ENCODE data around the gene KIRREL3. TPM values are rescaled to one million over a fixed set of nuclear protein-coding genes. Genes with fewer than 3 reads are reported as not detected.
"Not testable (repeated sequence)": the region's sequence is repeated elsewhere in the genome, so short reads cannot be mapped to it uniquely, and the experiment has no call there.

The KIRREL3 gene
- total RNA-seq, 1 donor from 2014 or later, result 0.26 TPM

DNA sequence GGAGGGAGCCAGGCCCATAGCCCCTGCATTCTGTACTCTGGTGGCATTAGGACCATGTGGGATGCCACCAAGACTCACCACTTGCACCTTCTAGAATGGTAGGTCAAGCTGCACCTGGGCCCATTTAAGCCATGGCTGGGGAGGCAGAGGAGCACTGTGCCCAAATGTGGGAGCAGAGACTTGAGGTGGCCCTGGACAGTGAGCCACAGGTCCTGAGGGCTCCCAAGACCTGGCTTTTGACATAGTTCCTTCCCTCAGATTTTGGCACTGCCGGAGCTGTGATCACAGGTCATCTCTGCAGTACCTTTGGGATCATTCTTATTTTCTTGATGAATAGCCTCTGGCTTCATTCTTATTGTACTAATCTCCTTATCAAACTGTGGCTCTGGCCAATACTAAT, 601.8 kb downstream of the KIRREL3 start:
- Mint-ChIP-seq H3K9me3 (ENCODE audit: low read depth) (peaks cover 3% of the 10 kb centered on the region), H3K27me3 (no peaks in the 10 kb centered on the region), H3K4me3 (ENCODE audit: low read depth) (no peak overlapping the region), H3K4me1 (ENCODE audit: low read depth) (no peaks in the 10 kb centered on the region), H3K27ac (no peak overlapping the region), H3K36me3 (ENCODE audit: insufficient read depth) (no peaks in the 10 kb centered on the region)
- no peak for DNase-seq (ENCODE audit: low spot score, unreplicated experiment)
- TF ChIP-seq, protein P1, sequence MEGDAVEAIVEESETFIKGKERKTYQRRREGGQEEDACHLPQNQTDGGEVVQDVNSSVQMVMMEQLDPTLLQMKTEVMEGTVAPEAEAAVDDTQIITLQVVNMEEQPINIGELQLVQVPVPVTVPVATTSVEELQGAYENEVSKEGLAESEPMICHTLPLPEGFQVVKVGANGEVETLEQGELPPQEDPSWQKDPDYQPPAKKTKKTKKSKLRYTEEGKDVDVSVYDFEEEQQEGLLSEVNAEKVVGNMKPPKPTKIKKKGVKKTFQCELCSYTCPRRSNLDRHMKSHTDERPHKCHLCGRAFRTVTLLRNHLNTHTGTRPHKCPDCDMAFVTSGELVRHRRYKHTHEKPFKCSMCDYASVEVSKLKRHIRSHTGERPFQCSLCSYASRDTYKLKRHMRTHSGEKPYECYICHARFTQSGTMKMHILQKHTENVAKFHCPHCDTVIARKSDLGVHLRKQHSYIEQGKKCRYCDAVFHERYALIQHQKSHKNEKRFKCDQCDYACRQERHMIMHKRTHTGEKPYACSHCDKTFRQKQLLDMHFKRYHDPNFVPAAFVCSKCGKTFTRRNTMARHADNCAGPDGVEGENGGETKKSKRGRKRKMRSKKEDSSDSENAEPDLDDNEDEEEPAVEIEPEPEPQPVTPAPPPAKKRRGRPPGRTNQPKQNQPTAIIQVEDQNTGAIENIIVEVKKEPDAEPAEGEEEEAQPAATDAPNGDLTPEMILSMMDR (IDR thresholded peaks at IDR 0.05; ENCODE audit: unreplicated experiment), result no peak

DNA sequence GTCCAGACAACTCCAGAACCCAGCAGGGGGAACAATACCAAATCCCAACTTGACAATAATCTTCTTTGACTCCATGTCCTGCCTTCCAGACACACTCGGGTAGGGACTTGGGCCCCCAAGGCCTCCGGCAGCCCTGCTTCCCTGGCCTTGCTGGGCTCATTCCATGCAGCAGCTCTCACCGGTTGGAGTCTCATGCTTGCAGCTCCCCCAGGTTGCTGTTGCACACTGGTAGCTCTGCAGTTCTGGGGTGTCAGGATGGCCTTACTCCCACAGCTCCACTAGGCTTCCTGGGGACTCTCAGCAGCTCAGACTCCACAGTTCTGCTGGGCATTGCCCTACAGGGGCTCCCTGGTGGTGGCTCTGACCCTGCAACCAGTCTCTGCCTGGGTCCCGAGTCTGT, 602.3 kb downstream of the KIRREL3 start:
- H3K27ac Mint-ChIP-seq, result no peak overlapping the region
- no peaks in the 10 kb centered on the region for H3K36me3 Mint-ChIP-seq (ENCODE audit: insufficient read depth)
- no peak overlapping the region for H3K4me3 Mint-ChIP-seq (ENCODE audit: low read depth)
- DNase-seq (ENCODE audit: low spot score, unreplicated experiment), result no peak
- no peaks in the 10 kb centered on the region for H3K4me1 Mint-ChIP-seq (ENCODE audit: low read depth)
- H3K27me3 Mint-ChIP-seq, result no peaks in the 10 kb centered on the region
- TF ChIP-seq, protein P1 (IDR thresholded peaks at IDR 0.05; ENCODE audit: unreplicated experiment), result no peak
- peaks cover 3% of the 10 kb centered on the region for H3K9me3 Mint-ChIP-seq (ENCODE audit: low read depth)

DNA sequence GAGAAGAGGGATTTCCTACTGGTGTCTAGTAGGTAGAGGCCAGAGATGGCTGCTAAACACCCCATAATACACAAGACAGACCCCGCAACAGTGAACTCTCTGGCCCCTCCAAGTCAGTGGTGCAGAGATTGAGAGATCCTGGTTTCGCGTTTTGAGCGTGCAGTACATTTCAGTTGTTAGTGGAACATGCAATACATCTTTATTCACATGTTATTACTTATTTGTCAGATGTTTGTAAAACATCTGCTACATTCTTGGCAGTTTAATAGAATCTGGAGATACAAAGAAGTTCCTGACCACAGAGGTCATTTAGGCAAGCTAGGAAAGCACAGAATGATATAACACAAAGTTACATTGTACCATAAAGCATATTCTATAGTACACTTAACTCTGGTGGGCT, 603.6 kb downstream of the KIRREL3 start:
- TF ChIP-seq, protein P1 (IDR thresholded peaks at IDR 0.05; ENCODE audit: unreplicated experiment), result no peak
- DNase-seq (ENCODE audit: low spot score, unreplicated experiment), result no peak
- no peaks in the 10 kb centered on the region for H3K36me3 Mint-ChIP-seq (ENCODE audit: insufficient read depth)
- H3K27ac Mint-ChIP-seq, result no peak overlapping the region
- H3K27me3 Mint-ChIP-seq, result no peaks in the 10 kb centered on the region
- no peaks in the 10 kb centered on the region for H3K4me1 Mint-ChIP-seq (ENCODE audit: low read depth)
- H3K9me3 Mint-ChIP-seq (ENCODE audit: low read depth), result peaks cover 3% of the 10 kb centered on the region
- no peak overlapping the region for H3K4me3 Mint-ChIP-seq (ENCODE audit: low read depth)

GRCh38 chr11:126396266-126396665, 604.3 kb downstream of the KIRREL3 start:
- DNase-seq (ENCODE audit: low spot score, unreplicated experiment); H3K4me3 Mint-ChIP-seq (ENCODE audit: low read depth); H3K27me3 Mint-ChIP-seq; H3K4me1 Mint-ChIP-seq (ENCODE audit: low read depth); H3K36me3 Mint-ChIP-seq (ENCODE audit: insufficient read depth); H3K9me3 Mint-ChIP-seq (ENCODE audit: low read depth); H3K27ac Mint-ChIP-seq: not testable (repeated sequence)

GRCh38 chr11:126395784-126396183, 604.8 kb downstream of the KIRREL3 start:
- not testable (repeated sequence) for H3K36me3 Mint-ChIP-seq (ENCODE audit: insufficient read depth); H3K27ac Mint-ChIP-seq; H3K9me3 Mint-ChIP-seq (ENCODE audit: low read depth); H3K4me1 Mint-ChIP-seq (ENCODE audit: low read depth); H3K4me3 Mint-ChIP-seq (ENCODE audit: low read depth); H3K27me3 Mint-ChIP-seq; DNase-seq (ENCODE audit: low spot score, unreplicated experiment)

DNA sequence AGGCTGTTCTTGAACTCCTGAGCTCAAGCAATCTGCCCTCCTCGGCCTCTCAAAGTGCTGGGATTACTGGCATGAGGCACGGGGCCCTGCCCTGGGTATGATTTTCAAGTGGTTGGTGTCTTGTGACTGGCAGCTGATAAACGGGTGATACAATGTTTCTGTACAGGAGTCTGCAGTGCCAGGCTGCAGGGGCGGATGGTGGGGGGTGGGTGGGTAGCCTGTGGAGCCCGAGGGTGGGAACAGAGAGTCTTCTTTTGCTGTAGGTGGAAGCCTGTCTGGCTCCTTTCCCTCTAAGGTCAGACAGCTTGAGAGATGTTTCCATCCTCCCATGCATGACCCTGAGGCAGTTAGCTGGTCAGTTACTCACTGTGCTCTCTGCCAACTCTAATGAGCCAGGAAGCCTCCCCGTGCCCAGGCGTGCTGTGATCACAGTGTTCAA, 605.9 kb downstream of the KIRREL3 start:
- H3K27me3 Mint-ChIP-seq; H3K4me3 Mint-ChIP-seq (ENCODE audit: low read depth); H3K9me3 Mint-ChIP-seq (ENCODE audit: low read depth); H3K4me1 Mint-ChIP-seq (ENCODE audit: low read depth); H3K36me3 Mint-ChIP-seq (ENCODE audit: insufficient read depth); DNase-seq (ENCODE audit: low spot score, unreplicated experiment); H3K27ac Mint-ChIP-seq: not testable (repeated sequence)

DNA sequence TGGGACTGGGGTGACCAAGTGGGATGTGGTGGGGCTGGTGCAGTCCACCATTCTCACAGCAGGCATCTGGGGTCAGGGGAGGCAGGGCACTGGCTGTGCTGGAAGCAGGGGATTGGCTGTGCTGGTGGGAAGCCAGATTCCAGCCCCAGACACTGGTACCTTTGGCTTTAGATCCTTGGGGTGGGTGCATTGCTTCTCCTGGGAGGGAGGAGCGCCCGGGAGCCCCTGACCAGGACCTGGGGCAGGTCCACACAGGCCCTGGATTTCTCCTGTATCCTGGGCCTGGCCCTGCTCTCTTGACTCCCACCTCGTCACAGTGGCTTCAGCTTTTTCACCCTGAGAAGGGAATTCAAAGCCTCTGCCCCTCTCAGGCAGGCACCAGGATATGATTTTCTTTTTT, 606.5 kb downstream of the KIRREL3 start:
- TF ChIP-seq, protein P1 (IDR thresholded peaks at IDR 0.05; ENCODE audit: unreplicated experiment), result no peak
- H3K4me3 Mint-ChIP-seq (ENCODE audit: low read depth), result no peak overlapping the region
- H3K4me1 Mint-ChIP-seq (ENCODE audit: low read depth), result no peaks in the 10 kb centered on the region
- no peaks in the 10 kb centered on the region for H3K27me3 Mint-ChIP-seq
- no peaks in the 10 kb centered on the region for H3K9me3 Mint-ChIP-seq (ENCODE audit: low read depth)
- H3K27ac Mint-ChIP-seq, result no peak overlapping the region
- no peaks in the 10 kb centered on the region for H3K36me3 Mint-ChIP-seq (ENCODE audit: insufficient read depth)
- no peak for DNase-seq (ENCODE audit: low spot score, unreplicated experiment)

All from progenitor cell of endocrine pancreas (in vitro differentiated cells).